ENCODE results near the gene STX11.

The STX11 gene

DNA sequence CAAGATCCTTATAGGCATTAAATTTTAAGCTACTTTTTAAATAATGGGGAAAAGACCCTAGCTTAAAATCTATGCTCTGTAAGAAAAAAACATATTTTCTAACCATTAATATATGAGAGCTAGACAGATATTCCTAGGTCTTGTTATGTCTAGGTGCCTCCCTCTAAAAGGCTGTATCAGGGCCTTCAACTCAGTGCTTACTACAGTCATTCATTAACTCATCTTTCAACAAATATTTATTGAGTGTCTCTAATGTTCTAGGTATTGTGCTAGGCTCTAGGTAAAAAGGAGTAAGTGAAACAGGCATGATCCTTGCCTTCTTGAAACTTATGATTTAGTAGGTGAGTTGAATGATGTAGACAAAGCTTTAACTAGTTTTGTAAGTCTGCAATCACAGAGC is 6.4 kb upstream of the STX11 start:
- DNase-seq: no peak

DNA sequence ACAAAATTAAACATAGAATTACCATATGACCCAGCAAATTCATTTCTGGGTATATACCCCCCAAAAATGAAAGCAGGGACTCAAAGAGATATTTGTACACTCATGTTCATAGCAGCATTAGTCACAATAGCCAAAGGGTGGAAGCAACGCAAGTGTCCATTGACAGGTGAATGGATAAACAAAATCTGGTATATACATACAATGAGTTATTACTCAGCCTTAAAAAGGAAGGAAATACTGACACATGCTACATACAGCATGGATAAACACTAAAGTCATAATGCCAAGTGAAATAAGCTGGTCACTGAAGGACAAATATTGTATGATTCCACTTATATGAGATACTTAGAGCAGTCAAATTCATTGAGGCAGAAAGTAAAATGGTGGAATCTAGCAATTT is 5.3 kb upstream of the STX11 start:
- no peak for DNase-seq

DNA sequence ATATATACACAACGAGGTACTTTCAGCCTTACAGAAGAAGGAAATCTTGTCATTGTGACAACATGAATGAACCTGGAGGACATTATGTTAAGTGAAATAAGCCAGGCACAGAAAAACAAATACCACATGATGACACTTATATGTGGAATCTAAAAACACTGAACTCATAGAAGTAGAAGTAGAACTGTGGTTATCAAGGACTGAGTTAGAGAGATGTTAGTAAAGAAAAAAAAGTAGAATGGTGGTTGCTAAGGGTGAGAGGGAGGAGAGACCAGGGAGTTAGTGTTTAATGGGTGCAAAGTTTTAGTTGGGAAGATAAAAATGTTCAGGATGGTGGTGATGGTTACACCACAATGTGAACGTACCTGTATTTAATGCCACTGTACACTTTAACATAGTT is 4.8 kb upstream of the STX11 start:
- no peak for DNase-seq

DNA sequence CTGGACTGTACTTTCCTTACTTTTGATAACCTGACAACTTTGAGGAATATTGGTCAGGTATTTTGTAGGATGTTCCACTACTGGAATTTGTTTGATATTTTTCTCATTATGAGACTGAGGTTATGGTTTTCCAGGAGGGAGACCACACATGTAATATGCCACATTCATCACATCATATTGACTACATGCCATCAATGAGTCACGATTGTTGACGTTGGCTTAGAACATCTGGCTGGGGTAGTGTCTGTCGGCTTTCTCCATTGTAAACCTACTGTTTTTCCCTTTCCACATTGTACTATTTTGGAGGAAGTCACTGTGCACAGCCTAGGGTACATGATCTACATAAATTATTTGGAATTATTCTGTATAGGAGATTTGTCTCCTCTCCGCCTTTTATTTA is 1.4 kb upstream of the STX11 start:
- DNase-seq: no peak

DNA sequence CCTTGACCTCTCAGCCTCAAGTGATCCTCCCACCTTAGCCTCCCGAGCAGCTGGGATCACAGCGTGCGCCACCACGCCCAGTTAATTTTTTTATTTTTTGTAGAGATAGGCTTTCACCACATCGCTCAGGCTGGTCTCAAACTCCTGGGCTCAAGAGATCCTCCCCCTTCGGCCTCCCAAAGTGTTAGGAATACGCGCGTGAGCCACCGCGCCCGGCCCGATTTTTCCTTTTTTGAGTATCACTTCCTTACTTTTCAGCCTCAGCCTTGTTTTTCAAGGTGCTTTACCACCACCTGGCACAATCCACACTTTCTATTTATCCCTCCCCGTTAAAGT is 791 bp upstream of the STX11 start:
- DNase-seq: no peak

DNA sequence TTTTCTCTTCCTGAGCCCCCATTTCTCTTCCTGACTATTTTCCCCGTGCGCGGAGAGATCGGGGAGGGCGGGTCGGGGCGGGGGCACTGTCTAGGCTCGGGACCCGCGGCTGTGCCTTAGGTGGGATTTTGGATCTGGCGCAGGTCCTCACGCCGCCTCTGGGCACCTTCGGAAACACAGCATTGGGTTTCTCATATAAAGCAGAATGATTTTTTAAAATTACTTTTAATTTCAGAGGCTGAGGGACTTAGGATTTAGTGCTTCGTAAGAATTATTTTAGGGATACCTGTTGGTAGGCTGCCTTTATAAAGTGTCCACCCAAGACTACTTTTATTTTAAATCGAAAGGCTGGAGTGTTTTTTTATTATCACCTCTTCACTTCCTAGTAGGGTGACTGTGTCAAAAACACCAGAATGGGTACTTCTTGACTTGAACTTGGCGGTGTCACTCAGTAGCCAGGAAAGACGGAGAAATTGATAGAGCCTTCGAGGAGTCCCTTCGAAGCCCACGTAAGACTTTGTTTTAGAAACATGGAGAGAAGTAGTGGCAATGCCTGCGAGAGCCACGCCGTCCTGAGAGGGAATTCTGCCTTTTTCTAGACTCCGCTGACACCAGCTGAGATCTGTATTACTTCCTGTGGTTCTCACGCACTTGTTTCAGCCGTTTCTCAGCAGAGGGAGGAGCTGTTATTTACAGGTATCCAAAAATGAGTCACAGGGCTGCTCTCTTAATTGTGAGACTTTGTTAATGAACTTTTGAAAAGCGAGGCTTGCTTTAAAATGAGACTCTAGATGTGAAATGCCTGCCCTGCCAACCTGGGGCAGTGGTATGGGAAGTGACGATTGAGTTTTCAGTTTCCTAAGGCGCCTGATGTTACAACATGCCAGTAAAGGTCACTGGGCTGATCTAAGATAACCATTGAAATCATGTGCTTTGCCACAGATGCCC is 667 bp downstream of the STX11 start:
- peak; percentile 69 for DNase-seq

DNA sequence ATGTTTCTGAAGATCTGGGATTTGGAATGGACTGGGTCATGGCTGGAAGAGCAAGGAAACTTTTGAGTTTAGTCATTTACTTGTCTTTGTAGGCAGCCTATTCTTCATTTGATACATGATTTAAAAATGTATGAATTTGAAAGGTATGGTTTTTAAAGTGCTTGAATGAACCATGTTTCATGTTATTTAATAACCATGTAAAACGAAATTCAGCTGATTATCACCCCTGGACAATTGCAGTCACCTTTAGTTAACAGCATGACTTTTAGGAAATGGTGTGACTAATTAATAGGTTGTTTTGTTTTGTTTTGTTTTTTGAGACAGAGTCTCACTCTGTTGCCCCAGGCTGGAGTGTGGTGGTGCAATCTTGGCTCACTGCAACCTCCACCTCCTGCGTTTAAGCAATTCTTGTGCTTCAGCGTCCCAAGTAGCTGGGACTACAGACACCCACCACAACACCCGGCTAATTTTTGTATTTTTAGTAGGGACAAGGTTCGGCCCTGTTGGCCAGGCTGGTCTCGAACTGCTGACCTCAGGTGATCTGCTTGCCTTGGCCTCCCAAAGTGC is 2.1 kb downstream of the STX11 start:
- DNase-seq: no peak

DNA sequence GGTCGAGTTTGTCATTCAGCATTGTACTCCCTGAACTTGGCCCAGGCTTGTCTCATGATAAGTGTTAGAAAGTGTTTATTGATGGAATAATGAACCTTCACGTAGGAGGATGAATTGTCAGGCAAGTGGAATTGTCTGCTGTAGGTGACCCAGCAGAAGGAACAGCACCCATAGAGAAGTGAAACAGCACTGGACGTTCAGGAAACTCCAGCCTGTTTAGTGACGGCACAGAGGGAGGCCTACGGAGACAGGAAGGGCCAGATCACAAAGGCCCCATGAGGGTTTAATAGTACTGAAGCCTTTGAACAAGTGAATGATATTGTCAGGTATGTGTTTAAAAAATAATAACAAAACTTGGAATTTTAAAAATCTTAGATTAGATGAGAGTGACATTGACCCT is 2.9 kb downstream of the STX11 start:
- no peak for DNase-seq

DNA sequence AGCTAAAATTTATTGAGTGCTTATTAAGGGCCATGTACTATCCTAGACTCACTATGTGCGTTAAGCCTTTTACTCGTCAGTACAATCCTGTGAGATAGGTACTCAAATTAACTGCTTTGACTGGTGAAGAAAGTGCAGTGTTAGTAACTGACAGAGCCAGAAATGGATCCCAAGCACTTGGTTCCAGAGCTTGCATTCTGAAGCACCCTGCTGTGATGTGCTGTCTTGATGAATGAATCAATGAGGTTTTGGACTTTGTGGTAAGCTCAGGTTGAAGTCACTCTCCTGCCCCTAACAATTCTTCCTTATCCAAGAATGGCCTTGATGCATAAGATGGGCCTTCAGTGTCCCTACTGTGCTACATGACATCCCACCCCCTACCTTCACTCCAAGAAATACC is 3.7 kb downstream of the STX11 start:
- DNase-seq: no peak

DNA sequence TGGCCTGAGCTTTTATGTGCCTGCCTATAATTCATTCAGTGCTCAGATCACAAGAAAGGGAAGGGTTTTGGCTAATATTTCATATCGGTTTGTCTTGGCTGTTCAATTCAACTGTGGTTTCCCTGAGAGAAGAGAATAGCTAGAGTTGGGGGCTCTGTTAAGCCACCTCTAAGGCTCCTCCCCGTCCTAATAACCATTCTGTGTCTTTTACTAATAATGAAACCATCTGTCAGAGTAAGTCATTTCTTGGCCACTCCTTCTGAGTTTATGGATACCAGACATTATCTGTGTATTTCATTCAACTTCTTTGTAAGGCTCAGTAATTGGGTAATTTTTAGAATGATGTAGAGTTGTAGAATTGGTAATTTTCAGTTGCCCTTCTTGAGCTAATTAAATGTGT is 5.2 kb downstream of the STX11 start:
- DNase-seq: no peak

DNA sequence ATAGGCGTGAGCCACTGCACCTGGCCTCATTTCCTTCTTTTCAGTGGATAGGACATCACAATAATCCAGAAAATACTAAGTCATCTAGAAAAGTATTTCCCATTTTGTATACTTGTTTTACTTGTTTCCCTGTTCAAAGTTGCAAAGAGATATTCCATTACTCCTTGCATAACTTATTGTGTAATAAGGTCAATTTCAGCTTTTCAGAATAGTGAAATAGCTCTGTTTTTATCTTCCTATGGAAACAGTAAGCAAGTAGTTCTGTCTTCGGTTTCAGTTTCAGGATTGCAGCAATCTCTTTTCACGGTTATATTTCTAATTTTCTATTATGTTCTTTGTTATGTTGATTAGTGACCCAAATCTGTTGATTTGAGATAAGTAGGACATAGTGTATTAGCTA is 6.0 kb downstream of the STX11 start:
- DNase-seq: no peak

DNA sequence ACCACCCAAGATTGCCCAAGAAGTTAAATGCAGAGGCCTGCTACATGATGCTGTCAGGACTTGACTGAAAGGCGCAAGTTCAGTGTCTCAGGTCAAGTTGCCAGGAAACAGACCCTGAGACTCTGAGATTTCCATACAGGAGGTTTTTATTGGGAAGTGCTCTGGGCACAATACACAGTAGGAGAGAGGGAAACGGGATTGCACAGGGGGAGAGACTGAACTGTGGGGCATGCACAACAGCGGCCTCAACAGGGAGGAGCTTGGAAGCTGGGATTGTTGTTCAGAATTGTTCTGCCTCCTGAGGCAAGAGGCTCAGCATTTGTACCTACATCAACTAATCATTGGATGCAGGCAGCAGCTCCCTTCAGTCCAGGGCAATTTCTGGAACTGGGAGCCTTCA is 6.7 kb downstream of the STX11 start:
- no peak for DNase-seq

DNA sequence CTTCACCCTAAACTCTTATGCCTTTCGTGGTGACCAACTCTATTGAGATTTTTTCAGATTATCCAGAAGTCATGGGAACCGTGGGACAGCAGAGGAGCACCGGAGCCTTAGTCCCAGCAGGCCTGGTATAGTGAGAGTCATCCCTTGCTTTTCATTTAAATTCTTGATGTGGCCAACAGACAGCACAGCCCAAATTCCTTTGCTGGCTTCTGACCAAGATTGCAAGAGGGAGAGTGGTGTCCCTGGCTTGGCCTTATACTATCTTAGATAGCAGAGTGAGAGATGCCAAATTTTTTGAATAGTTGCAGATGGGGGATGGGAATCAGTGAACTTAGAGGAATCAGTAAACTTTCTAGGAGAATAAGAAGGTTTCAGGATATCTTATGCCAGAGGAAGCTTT is 7.8 kb downstream of the STX11 start:
- DNase-seq: no peak

DNA sequence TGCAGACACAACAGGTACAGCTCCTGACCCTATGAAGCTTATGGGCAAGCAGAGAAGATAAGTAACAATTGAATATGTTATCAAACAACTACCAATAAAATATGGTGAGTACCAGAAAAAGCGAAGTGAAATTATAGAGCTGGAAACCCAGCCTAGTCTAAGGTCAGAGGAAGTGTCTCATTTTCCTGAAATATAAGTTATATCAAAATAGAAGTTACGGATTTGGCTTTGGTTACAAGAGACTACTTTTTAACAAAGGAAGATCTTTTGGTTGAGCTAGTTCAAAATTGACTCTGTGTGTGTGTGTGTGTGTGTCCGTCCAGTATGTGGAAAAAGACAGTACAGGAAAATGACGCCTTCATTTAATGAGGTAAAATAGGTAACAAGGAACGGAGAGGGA is 8.9 kb downstream of the STX11 start:
- DNase-seq: no peak

DNA sequence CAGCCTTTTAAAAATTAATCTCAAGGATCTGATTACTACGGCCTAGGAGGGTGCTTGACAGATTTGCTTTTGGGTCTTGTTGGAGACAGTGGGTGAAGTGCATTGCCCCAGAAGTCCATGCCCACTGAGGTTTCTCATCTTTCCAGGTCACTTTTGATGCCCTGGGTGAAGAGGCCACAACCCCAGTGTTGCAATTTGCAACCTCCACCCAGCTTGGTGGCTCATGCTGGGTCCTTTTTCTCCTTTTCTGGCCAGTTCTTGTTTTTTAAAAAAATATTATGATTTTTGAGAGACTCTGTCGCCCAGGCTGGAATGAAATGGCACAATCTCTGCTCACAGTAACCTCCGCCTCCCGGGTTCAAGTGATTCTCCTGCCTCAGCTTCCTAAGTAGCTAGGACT is 9.4 kb downstream of the STX11 start:
- DNase-seq: no peak

DNA sequence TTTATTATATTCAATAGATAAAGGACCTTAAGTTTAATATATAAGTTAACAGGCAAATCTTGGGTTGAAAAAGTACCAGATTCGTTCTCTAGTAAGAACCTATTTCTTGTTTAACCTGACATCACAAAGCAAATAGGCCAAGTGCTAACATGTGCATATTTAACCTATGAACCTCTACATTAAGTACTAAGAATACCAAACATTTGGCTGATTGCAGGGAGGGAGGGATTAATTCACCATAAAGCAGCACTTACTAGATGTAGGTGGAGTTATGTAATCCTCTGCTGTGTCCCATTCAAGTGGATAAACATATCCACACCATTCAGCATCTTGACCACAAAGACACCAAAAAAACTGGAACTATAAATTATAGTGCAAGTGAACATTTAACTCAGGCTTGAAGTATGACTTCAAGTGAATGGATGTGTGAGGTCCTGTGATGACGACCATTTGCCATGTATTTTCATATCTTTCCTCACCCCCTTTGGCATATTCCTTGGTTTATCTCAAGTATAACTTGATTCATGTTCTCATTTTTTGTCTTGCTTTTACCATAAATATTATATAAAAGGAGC is 10.2 kb downstream of the STX11 start:
- DNase-seq: no peak

DNA sequence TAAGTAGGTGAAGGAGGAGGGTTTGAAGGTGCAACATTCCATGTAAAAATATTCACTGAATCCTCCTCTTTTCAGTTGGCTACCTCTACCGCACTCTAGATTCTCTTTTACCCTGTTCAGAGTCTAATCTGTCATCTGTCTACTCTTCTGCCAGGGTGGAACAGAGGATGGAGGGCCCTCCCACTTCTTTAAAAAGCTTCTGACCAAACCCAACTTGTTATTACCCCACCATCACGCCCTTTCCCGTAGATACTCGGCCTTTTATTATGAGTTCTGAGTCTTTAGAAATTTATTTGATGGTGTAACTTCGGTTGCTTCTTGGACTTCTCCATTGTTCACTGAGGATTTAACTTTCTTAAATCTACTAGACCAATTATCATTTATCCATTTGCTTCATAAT is 11.7 kb downstream of the STX11 start:
- DNase-seq: no peak

DNA sequence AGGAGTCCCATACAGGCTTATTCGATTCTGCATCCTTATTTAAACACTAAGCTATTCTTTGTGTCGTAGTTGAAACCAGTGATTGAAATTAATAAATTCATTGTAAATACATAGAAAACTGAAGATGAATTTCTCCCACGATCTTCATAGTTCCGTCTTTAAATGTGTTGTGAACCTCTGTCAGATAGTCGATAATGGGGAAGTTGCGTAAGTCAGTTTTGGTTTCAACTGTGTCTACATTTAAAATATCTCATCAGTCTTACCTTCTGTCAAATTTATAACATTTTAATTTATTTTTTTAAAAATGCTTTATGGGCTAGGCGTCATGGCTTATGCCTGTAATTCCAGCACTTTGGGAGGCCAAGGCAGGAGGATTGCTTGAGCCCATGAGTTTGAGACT is 12.7 kb downstream of the STX11 start:
- DNase-seq: no peak

DNA sequence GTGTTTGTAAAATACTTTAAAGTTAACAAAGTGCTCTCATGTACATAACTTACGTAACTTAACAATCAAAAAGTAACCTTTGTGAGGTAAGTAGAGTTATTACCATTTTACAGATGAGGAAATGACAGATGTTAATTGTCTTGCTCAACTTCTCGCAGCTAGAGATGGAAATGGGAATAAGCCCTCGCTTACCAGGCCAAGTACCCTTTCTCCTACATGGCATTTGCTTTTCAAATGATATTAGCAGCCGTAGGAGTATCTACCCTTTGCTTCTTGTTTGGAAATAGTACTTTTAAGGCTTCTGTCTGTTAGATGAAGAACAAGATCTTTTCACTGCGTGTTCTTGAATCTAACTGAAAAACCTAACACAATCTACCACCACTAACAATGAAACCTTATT is 15.5 kb downstream of the STX11 start:
- DNase-seq: no peak

DNA sequence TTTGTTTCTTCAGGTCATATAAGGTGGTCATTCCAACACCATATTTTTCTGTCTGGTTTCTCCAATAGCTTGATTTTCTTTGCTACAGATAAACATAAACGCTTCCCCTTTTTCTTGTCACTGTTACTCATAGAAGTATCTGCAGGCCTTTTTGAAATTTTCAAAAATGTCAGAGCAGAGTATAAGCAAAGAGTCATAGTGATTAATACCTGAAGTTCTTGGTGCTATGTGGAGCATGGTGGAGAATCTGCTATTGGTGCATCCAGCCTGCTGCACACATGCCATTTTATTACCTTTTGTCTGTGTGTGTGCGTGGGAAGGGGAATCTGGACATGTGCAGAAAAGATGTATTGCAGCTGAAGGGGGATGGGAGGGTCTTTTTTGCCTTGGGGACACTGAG is 19.7 kb downstream of the STX11 start:
- no peak for DNase-seq

DNA sequence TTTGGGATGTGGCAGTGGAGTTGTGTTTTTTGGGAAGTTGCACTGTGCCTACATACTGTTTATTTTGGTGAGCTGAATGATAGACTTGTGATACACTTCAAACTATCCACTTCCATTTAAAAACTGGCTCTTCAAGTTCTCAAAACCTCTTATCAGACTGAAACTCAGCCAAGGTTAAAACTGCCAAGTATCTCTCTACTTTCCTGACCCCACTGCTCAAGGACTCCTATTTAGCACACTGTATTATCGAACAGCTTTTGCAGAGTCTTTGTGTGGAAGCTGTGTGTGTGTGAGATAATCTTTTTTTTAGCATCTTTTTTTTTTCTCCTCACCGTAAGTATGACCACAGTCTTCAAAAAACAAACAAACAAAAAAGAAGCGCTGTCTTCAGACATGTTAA is 21.1 kb downstream of the STX11 start:
- no peak for DNase-seq

DNA sequence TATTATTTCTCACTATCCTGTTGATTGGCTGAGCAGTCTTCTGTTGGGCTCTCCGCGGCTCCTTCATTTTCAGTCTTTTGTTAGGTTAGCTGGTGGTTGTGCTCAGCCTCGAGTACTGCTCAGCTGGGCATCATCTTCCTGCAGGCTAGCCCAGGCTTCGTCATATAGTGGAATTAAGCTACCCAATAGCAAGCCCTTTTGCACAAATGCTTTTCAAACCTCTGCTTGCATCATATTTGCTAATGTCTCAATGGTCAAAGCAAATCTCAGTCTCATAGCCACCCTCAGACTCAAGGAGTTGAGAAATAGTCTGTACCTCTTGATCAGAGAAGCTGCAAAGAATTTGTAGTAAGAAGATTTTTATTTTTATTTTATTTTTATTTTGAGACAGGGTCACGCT is 23.7 kb downstream of the STX11 start:
- no peak for DNase-seq

DNA sequence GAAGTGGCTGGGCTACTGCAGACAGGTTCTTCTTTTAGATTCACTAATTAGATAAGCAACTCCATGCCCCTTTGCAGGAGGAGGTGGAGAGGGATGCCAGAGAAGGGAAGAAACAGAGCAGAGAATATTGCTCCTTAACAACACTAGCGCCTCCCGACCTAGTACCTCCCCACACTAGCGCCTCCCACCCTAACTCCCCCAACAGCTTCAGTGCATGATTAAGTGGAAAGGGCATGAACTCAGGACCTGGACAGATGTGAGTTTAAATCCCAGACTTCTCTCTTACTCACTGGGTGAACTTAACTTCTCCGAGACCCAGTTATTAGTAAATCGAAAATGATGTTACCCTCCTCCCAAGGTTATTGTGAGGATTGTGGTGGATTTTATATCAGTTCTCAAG is 25.7 kb downstream of the STX11 start:
- no peak for DNase-seq

DNA sequence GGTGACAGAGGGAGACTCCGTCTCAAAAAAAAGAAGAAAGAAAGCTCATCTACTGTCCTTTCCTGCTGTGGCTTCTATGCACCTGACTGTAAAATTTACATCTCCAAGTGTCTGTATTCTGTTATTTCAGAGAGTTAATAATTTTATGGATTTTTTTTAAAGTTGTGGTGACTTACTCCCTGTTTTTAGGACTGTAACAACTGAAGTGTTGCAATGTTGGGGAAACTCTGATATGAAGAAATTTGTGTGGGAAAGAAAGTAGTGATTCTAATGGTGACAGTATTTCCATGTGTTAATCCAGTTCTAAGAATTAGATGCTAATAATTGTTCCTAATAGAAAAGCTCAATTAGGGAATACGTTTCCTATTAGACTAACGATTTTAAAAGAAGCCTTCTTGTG is 27.4 kb downstream of the STX11 start:
- no peak for DNase-seq

DNA sequence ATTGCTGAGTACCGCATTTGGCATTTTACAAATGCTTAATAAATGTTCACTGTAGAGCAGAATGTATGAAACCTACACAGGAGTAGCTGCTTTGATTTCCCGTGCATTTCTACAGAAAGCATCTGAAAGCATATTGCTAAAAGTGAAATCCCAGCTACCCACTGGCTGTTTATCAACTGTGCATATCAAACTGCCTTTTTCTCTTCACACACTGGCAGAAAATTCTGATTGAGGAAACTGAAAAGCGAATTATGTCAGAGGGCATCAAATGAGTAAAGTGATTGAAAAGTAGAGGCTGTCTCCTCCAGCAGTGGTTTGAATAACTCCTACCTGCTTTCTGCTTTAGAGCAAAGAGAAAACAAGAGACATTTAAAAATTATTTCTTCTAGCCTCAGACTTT is 28.0 kb downstream of the STX11 start:
- DNase-seq: no peak
